HG02588 (cell line): ENCODE measurements around the gene SLFN12.
"Not testable (repeated sequence)": the region's sequence is repeated elsewhere in the genome, so short reads cannot be mapped to it uniquely, and the experiment has no call there.

Source experiments
- ATAC-seq: cut with Tn5 transposase; IDR thresholded peaks from one replicate; pipeline ENCODE4 v1.9.1; 2021; ENCODE audit warnings: mild to moderate bottlenecking, moderate library complexity; ENCODE audit not compliant: unreplicated experiment

The SLFN12 gene

GRCh38 chr17:35432176-35433074 lies at the start of gene SLFN12:
TSS of gene SLFN12 (minus strand) at chr17:35432500. CDS start at chr17:35423028, 9,472 bp downstream.
- ATAC-seq, result peak; percentile 82

GRCh38 chr17:35479271-35479670 lies 47.0 kb upstream of the SLFN12 start:
- ATAC-seq, result no peak

- ATAC-seq, result no peak
These were observed 44.9 kb upstream of the SLFN12 start for GRCh38 chr17:35477248-35477647.

- no peak for ATAC-seq
These were observed 44.1 kb upstream of the SLFN12 start for GRCh38 chr17:35476283-35476820.

GRCh38 chr17:35468475-35468874 lies 36.2 kb upstream of the SLFN12 start:
- no peak for ATAC-seq

GRCh38 chr17:35467824-35468223 lies 35.5 kb upstream of the SLFN12 start:
- no peak for ATAC-seq

- peak; percentile 89 for ATAC-seq
These were observed 28.1 kb upstream of the SLFN12 start for GRCh38 chr17:35460354-35460851.

GRCh38 chr17:35454035-35454434 lies 21.7 kb upstream of the SLFN12 start:
- not testable (repeated sequence) for ATAC-seq

GRCh38 chr17:35453171-35453570 lies 20.9 kb upstream of the SLFN12 start:
- ATAC-seq, result no peak

GRCh38 chr17:35449371-35449931 lies 17.2 kb upstream of the SLFN12 start:
- no peak for ATAC-seq

- no peak for ATAC-seq
These were observed 16.6 kb upstream of the SLFN12 start for GRCh38 chr17:35448899-35449227.

GRCh38 chr17:35448214-35448898 lies 16.1 kb upstream of the SLFN12 start, which contains the start of gene SLFN13:
TSS of gene SLFN13 (minus strand) at chr17:35448766. CDS start at chr17:35445680, 3,086 bp downstream.
- peak; percentile 73 for ATAC-seq

GRCh38 chr17:35447499-35447898 lies 15.2 kb upstream of the SLFN12 start:
- no peak for ATAC-seq

GRCh38 chr17:35438433-35438832 lies 6.1 kb upstream of the SLFN12 start:
- no peak for ATAC-seq

- no peak for ATAC-seq
These were observed 985 bp upstream of the SLFN12 start for GRCh38 chr17:35433075-35433894.

GRCh38 chr17:35429702-35430101 lies 2.6 kb downstream of the SLFN12 start:
- no peak for ATAC-seq

GRCh38 chr17:35428229-35428628 lies 4.1 kb downstream of the SLFN12 start:
- no peak for ATAC-seq

GRCh38 chr17:35423761-35424160 lies 8.5 kb downstream of the SLFN12 start:
- no peak for ATAC-seq

GRCh38 chr17:35421069-35421468 lies 11.2 kb downstream of the SLFN12 start:
- ATAC-seq, result not testable (repeated sequence)

GRCh38 chr17:35416659-35417058 lies 15.6 kb downstream of the SLFN12 start:
- ATAC-seq, result no peak
